Central memory CD8-positive, alpha-beta T cell (primary cell): Measurements from ENCODE around the gene PRADC1.

Experiments used
- ATAC-seq: fragments of 150-1000 bp; cut with Tn5 transposase; replicated peaks from 2 replicates; pipeline ENCODE4 v1.10.0; 2022; ENCODE audit warnings: mild to moderate bottlenecking, moderate FRiP score, moderate number of reproducible peaks; ENCODE audit not compliant: poor library complexity, severe bottlenecking; ENCODE audit errors: extremely low read depth
- DNase-seq, 2 donors: peaks; one replicate each; pipeline ENCODE4 v3.0.0; 2021; ENCODE audit warnings: low spot score in 2 of 2
- H3K27ac Mint-ChIP-seq: one replicate; pipeline ENCODE4 v1.8.0; 2022; ENCODE audit warnings: low read depth, mild to moderate bottlenecking, moderate library complexity, mixed read lengths
- H3K27me3 Mint-ChIP-seq: one replicate; pipeline ENCODE4 v1.8.0; 2022; ENCODE audit warnings: mixed read lengths
- H3K36me3 Mint-ChIP-seq: one replicate; pipeline ENCODE4 v1.8.0; 2022; ENCODE audit warnings: mild to moderate bottlenecking, moderate library complexity, mixed read lengths; ENCODE audit not compliant: insufficient read depth
- H3K4me1 Mint-ChIP-seq: one replicate; pipeline ENCODE4 v1.8.0; 2022; ENCODE audit warnings: mixed read lengths
- H3K4me3 Mint-ChIP-seq: one replicate; pipeline ENCODE4 v1.8.0; 2022; ENCODE audit warnings: mild to moderate bottlenecking, moderate library complexity, mixed read lengths
- H3K9me3 Mint-ChIP-seq: one replicate; pipeline ENCODE4 v1.8.0; 2022; ENCODE audit warnings: mixed read lengths

Gene PRADC1

GRCh38 chr2:73233154-73233931, at the start of gene PRADC1:
Gene PRADC1, minus strand, starts transcription at chr2:73233239. Its CDS starts 79 bp downstream, at chr2:73233160.
- Mint-ChIP-seq H3K27me3 (no peaks in the 10 kb centered on the region), H3K4me1 (peaks cover 34% of the 10 kb centered on the region), H3K9me3 (no peaks in the 10 kb centered on the region)

GRCh38 chr2:73281244-73281643, 48.2 kb upstream of the PRADC1 start:
- Mint-ChIP-seq H3K27me3 (no peaks in the 10 kb centered on the region), H3K9me3 (no peaks in the 10 kb centered on the region), H3K27ac (no peak overlapping the region), H3K36me3 (peaks cover 4% of the 10 kb centered on the region), H3K4me3 (no peak overlapping the region), H3K4me1 (peaks cover 27% of the 10 kb centered on the region)
- DNase-seq = no peak
- no peak for ATAC-seq

More at GRCh38 chr2:73233154-73233931, at the start of gene PRADC1:
- Mint-ChIP-seq H3K36me3 (peaks cover 20% of the 10 kb centered on the region), H3K27ac (peak within 1 kb of the TSS; percentile 96), H3K4me3 (peak within 1 kb of the TSS; percentile 97)
- peak; percentile 83 for ATAC-seq
- peak; percentile 87 to 91 for DNase-seq

GRCh38 chr2:73279852-73280251, 46.8 kb upstream of the PRADC1 start:
- no peaks in the 10 kb centered on the region for H3K27me3 Mint-ChIP-seq
- H3K9me3 Mint-ChIP-seq = no peaks in the 10 kb centered on the region
- DNase-seq (no peak), ATAC-seq (no peak)
- H3K4me1 Mint-ChIP-seq = peaks cover 14% of the 10 kb centered on the region
- H3K36me3 Mint-ChIP-seq = peaks cover 4% of the 10 kb centered on the region
- H3K27ac Mint-ChIP-seq = no peak overlapping the region
- H3K4me3 Mint-ChIP-seq = no peak overlapping the region

GRCh38 chr2:73272270-73272669, 39.2 kb upstream of the PRADC1 start:
- H3K27me3 Mint-ChIP-seq = no peaks in the 10 kb centered on the region
- no peak overlapping the region for H3K4me3 Mint-ChIP-seq
- peaks cover 5% of the 10 kb centered on the region for H3K36me3 Mint-ChIP-seq
- ATAC-seq (no peak), DNase-seq (no peak)
- no peaks in the 10 kb centered on the region for H3K9me3 Mint-ChIP-seq
- H3K27ac Mint-ChIP-seq = no peak overlapping the region
- H3K4me1 Mint-ChIP-seq = peaks cover 23% of the 10 kb centered on the region

GRCh38 chr2:73269686-73270465, 36.8 kb upstream of the PRADC1 start:
- no peak overlapping the region for H3K27ac Mint-ChIP-seq
- DNase-seq (no peak), ATAC-seq (peak; percentile 3)
- no peaks in the 10 kb centered on the region for H3K27me3 Mint-ChIP-seq
- peaks cover 3% of the 10 kb centered on the region for H3K36me3 Mint-ChIP-seq
- H3K4me3 Mint-ChIP-seq = peak overlapping the region; percentile 55
- no peaks in the 10 kb centered on the region for H3K9me3 Mint-ChIP-seq
- peaks cover 29% of the 10 kb centered on the region for H3K4me1 Mint-ChIP-seq

- Mint-ChIP-seq H3K27me3 (no peaks in the 10 kb centered on the region), H3K27ac (peak overlapping the region; percentile 47), H3K4me1 (peaks cover 29% of the 10 kb centered on the region), H3K9me3 (no peaks in the 10 kb centered on the region), H3K4me3 (peak overlapping the region; percentile 55), H3K36me3 (peaks cover 5% of the 10 kb centered on the region)
- peak; percentile 52 to 54 for DNase-seq
- ATAC-seq = peak; percentile 92
These were observed 36.0 kb upstream of the PRADC1 start for GRCh38 chr2:73268830-73269685.

GRCh38 chr2:73268366-73268829, 35.4 kb upstream of the PRADC1 start:
- H3K27ac Mint-ChIP-seq = peak overlapping the region; percentile 47
- no peak for DNase-seq
- H3K27me3 Mint-ChIP-seq = no peaks in the 10 kb centered on the region
- peaks cover 6% of the 10 kb centered on the region for H3K36me3 Mint-ChIP-seq
- peak overlapping the region; percentile 39 for H3K4me3 Mint-ChIP-seq
- H3K9me3 Mint-ChIP-seq = no peaks in the 10 kb centered on the region
- H3K4me1 Mint-ChIP-seq = peaks cover 29% of the 10 kb centered on the region
- ATAC-seq = no peak

- H3K4me1 Mint-ChIP-seq = peaks cover 29% of the 10 kb centered on the region
- no peak overlapping the region for H3K4me3 Mint-ChIP-seq
- H3K36me3 Mint-ChIP-seq = peaks cover 7% of the 10 kb centered on the region
- ATAC-seq (no peak), DNase-seq (no peak)
- H3K27ac Mint-ChIP-seq = no peak overlapping the region
- no peaks in the 10 kb centered on the region for H3K9me3 Mint-ChIP-seq
- no peaks in the 10 kb centered on the region for H3K27me3 Mint-ChIP-seq
These were observed 34.0 kb upstream of the PRADC1 start for GRCh38 chr2:73267008-73267407.

GRCh38 chr2:73266061-73266901, 33.2 kb upstream of the PRADC1 start:
- H3K27ac Mint-ChIP-seq = no peak overlapping the region
- no peaks in the 10 kb centered on the region for H3K27me3 Mint-ChIP-seq
- no peak for DNase-seq
- no peaks in the 10 kb centered on the region for H3K9me3 Mint-ChIP-seq
- ATAC-seq = no peak
- peaks cover 29% of the 10 kb centered on the region for H3K4me1 Mint-ChIP-seq
- no peak overlapping the region for H3K4me3 Mint-ChIP-seq
- peaks cover 7% of the 10 kb centered on the region for H3K36me3 Mint-ChIP-seq

- H3K4me3 Mint-ChIP-seq = no peak overlapping the region
- H3K9me3 Mint-ChIP-seq = no peaks in the 10 kb centered on the region
- no peak for DNase-seq
- ATAC-seq = no peak
- H3K27ac Mint-ChIP-seq = no peak overlapping the region
- H3K27me3 Mint-ChIP-seq = no peaks in the 10 kb centered on the region
- H3K36me3 Mint-ChIP-seq = peaks cover 7% of the 10 kb centered on the region
- H3K4me1 Mint-ChIP-seq = peaks cover 22% of the 10 kb centered on the region
These were observed 32.4 kb upstream of the PRADC1 start for GRCh38 chr2:73265298-73266060.

- Mint-ChIP-seq H3K36me3 (peaks cover 9% of the 10 kb centered on the region), H3K4me1 (peaks cover 17% of the 10 kb centered on the region), H3K4me3 (no peak overlapping the region), H3K27ac (no peak overlapping the region), H3K27me3 (no peaks in the 10 kb centered on the region), H3K9me3 (no peaks in the 10 kb centered on the region)
- DNase-seq = no peak
- ATAC-seq = no peak
These were observed 31.7 kb upstream of the PRADC1 start for GRCh38 chr2:73264783-73265182.
